ENCODE measurements around the gene FAAH2. TPM values are rescaled to one million over a fixed set of nuclear protein-coding genes. Genes with fewer than 3 reads are reported as not detected.

FAAH2 gene
- total RNA-seq, 1 experiment from 2014 or later = 6.4 TPM

GRCh38 chrX:57445076-57445475 is 158.6 kb downstream of the FAAH2 start:
- H3K4me3 Mint-ChIP-seq = no peak overlapping the region
- no peak overlapping the region for H3K9ac ChIP-seq (ENCODE audit: extremely low read depth, insufficient read length, low read length)
- no peak overlapping the region for H3K4me2 ChIP-seq (ENCODE audit: insufficient read depth, insufficient read length, low read length)
- H2BK120ac ChIP-seq (ENCODE audit: low read depth, low read length, poor library complexity, severe bottlenecking) = no peak overlapping the region
- no peak overlapping the region for H2BK20ac ChIP-seq (ENCODE audit: low read depth, low read length, poor library complexity, severe bottlenecking)
- peaks cover 72 to 74% of the 10 kb centered on the region in 2 experiments for H3K9me3 Mint-ChIP-seq
- no peak overlapping the region for H2BK15ac ChIP-seq (ENCODE audit: low read depth, low read length)
- no peak overlapping the region for H2BK12ac ChIP-seq (ENCODE audit: insufficient read length, low read depth, low read length)
- peaks cover 9 to 23% (median 12%) of the 10 kb centered on the region in 3 experiments for H3K36me3 Mint-ChIP-seq (ENCODE audit: insufficient read depth in 1 of 3, low read depth in 3 of 3)
- H3K18ac ChIP-seq (ENCODE audit: insufficient read length, low read depth, low read length) = no peak overlapping the region
- no peaks in the 10 kb centered on the region for H3K79me1 ChIP-seq (ENCODE audit: insufficient read depth, low read depth, low read length, poor library complexity, severe bottlenecking)
- H3K4me1 ChIP-seq (ENCODE audit: insufficient read depth, low read length) = no peaks in the 10 kb centered on the region
- no peaks in the 10 kb centered on the region for H3K23me2 ChIP-seq (ENCODE audit: insufficient read length, low read depth, low read length, poor library complexity, severe bottlenecking)
- DNase-seq = no peak
- H3K4me1 Mint-ChIP-seq = no peaks in the 10 kb centered on the region
- no peak overlapping the region for H4K5ac ChIP-seq (ENCODE audit: insufficient read length, low read depth, low read length)
- no peak overlapping the region for H3K14ac ChIP-seq (ENCODE audit: insufficient read depth, low read length)
- no peak overlapping the region for H3K56ac ChIP-seq (ENCODE audit: insufficient read length, low read depth, low read length)
- no peak overlapping the region for H4K8ac ChIP-seq (replicated peaks; ENCODE audit: insufficient read length, low read depth, low read length)
- no peak overlapping the region for H3K4ac ChIP-seq (ENCODE audit: low read depth, low read length)
- no peak overlapping the region for H3K27ac ChIP-seq (ENCODE audit: insufficient read length, low read depth, low read length)
- H3K23ac ChIP-seq (ENCODE audit: insufficient read length, low read depth, low read length) = no peak overlapping the region
- no peak overlapping the region for H2AFZ ChIP-seq (ENCODE audit: low read length)
- no peak overlapping the region for H4K91ac ChIP-seq (ENCODE audit: insufficient read length, low read depth, low read length)
- no peaks in the 10 kb centered on the region for H3K27me3 ChIP-seq (ENCODE audit: insufficient read depth, low read length)
- H2AK5ac ChIP-seq (ENCODE audit: insufficient read length, low read length) = no peak overlapping the region
- H2BK5ac ChIP-seq (ENCODE audit: insufficient read length, low read length) = no peak overlapping the region
- H3T11ph ChIP-seq (ENCODE audit: low read length) = no peak overlapping the region
- H4K20me1 ChIP-seq (ENCODE audit: control insufficient read depth, insufficient read depth, insufficient read length) = no peaks in the 10 kb centered on the region
- no CpG with 5 or more reads among the region's 5 CpGs for WGBS (ENCODE audit: extremely low coverage, insufficient read length, low lambda C conversion rate)
- no peak overlapping the region for H3K27ac Mint-ChIP-seq
- H3K27me3 Mint-ChIP-seq (ENCODE audit: low read depth) = peaks cover 1% of the 10 kb centered on the region; the same call in 1 of the 2 replicates
- H3K79me2 ChIP-seq (ENCODE audit: insufficient read depth, low read length) = no peaks in the 10 kb centered on the region
- peaks cover 17% of the 10 kb centered on the region for H3K9me3 ChIP-seq (ENCODE audit: control insufficient read depth, low read depth, low read length)
- TF ChIP-seq CTCF (conservative IDR thresholded peaks at IDR 0.05) = no peak

Data from H9 (cell line).